CD4-positive, alpha-beta T cell treated with Interferon alpha-2 for 1 hour (primary cell): ENCODE results near the gene USP22.

Source experiments
- DNase-seq, 2 donors: peaks; one replicate each; pipeline ENCODE4 v3.0.0-alpha.2; 2020 to 2022

Gene USP22

DNA sequence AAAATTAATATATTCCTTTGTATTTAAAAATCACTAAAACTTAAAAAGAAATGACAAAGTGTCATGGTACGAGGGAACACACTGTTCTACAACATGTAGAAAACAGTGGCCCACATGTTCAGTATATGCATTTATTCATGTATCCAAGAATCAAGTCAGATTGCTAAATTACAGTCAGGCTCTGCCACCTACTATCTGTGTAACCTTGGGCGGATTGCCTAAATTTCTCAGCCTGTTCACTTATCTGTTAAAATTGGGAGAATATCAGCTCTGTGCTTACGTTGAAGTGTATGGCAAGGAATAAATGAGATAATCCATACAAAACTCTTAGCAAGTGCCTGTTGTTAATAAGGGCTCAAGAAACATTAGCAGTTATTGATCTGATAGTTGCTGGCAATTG, 3.4 kb upstream of the USP22 start:
- no peak for DNase-seq

DNA sequence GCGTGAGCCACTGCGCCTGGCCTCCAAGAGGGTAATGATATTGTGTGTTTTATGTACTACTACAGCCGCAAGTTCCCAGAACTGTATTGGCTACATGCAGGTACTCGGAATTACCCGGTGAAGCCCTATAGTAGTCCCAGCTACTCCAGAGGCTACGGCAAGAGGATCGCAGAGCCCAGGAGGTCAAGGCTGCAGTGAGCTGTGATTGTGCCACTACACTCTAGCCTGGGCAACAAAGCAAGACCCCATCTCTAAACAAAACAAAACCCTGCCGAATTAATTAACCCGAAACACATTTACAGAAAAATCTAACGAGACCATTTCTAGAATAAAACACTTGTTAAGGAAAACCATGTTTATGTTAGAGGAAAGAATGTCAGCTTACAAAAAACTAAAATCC, 2.2 kb upstream of the USP22 start:
- no peak for DNase-seq

DNA sequence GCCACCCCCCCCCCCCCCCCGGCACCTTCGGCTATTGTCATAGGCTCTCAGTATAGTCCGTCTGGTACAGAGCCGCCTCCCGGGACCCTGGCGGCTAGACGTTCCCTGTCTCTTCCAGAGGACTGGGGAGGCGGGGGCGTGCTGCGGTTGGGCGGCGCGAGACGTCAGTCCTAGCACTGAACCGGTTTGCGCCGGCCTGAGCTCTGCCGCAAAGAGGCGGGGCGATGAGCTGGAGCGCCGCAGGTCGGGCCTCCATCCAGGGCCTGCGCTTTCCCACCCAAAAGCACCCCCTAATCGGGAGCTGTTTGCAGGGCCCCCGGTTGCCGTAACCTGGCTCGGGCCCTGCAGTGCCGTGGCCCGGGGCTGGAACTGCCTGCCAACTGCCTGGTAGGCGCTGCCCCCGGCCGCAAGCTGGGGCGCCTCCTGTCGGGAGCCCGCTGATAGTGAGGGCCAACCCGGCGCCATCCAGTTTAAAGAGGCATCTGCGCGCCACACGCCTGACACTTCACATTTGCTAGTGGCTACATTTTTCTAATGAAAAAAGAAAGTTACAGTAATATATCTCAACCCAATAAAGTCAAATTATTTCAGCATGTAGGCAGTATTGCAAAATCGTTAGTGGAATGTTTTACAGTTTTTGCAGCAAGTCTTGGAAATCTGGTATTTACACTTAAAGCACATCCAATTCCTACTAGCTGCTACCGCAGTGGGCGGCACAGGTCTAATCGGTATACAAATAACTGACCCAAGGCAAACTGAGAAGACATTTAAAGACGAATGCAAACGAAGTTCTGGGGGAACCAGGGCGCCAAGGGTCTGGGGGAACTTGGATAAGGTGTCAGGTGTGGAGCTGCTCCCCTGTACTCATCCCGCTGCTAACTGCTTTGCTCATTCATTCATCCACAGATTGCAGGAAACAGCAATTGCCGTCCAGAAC, 753 bp upstream of the USP22 start:
- peak in 1 of 2 donors; percentile 95 for DNase-seq

DNA sequence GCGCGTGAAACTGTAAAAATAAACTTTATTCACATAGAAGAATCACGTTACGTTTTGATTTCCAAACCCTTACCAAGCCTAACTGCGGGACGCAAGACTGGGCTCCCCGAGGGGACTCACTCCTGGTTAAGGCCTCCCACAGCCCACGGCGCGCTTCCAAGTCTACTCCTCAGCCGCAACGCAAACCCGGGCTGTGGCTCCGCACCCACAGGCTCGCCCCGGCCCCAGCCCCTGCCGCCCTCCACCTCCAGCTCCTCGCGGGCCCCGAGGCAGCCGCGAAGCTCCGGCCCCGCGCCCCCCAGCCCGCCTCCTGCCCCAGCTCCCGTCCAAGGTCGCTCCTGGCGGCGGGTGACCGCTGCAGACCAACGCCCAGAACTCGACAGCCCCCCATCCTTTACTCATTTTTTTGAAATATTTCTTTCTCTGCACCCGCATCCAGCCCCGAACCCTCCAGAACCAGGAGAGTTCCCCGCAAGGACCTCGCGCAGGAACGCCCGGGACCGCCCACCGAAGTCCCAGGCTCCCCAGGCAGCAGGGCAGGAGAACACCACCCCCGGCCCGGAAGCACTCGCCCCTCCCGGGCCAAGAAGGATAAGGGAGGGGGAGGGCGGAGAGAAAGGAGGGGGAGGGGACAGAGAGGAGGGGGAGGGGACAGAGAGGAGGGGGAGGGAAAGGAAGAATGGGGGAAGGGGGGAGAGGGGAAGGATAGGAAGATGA, 912 bp downstream of the USP22 start:
- DNase-seq = peak; percentile 59 to 76

DNA sequence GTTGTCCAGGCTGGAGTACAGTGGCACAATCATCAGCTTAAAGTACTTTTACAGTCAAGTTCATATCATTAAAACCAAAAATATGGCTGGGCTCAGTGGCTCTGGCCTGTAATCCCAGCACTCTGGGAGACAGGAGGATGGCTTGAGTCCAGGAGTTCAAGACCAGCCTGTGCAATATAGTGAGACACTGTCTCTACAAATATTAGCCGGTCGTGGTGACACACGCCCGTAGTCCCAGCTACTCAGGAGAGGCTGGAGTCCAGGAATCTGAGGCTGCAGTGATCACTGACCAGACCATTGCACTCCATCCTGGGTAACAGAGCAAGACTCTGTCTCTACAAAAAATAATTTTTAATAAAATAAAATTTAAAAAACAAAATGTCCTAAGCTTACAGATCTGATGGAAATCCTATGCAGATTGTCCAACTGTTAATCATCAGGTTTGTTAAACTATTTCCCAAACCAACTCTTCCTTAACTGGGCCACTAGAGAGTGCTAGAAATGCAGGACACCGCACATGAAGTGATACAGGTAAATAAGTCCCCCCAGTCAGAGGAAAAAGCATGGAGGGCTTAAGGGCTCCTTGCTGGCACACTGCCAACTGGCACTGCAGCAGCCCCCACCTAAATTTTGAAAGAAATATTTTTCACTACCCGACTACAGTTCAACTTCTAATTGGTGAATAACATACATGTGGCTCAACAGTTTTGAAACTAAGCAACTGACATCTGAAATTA, 2.8 kb downstream of the USP22 start:
- DNase-seq = peak; percentile 19 to 61

DNA sequence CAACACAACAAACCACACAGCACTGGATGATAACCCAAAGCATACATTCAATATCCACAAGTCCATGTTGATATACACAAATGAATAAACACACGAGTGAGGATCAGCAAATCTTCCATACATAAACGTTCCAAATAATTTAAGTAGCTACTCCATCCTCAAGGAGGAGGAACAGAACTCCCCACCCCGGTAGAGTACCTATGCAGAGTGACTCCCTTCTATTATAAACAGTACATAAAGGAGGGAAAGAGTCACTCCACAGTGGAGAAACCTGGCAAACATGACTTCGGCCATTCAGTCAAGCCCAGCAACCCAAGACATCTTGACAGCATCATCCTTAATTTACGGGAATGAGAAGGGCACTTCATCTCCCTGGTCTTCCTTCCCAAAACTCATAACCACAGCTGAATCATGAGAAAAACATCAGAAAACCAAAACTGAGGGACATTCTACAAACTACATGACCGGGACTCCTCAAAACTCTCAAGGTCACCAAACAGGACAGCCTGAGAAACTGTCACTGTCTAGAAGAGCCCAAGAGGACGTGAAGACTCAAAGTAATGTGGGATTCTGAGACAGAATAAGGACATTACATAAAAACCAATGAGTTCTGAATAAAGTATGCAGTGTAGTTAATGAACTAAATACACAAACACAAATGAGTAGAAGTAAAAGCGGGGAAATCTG, 5.6 kb downstream of the USP22 start:
- no peak for DNase-seq

DNA sequence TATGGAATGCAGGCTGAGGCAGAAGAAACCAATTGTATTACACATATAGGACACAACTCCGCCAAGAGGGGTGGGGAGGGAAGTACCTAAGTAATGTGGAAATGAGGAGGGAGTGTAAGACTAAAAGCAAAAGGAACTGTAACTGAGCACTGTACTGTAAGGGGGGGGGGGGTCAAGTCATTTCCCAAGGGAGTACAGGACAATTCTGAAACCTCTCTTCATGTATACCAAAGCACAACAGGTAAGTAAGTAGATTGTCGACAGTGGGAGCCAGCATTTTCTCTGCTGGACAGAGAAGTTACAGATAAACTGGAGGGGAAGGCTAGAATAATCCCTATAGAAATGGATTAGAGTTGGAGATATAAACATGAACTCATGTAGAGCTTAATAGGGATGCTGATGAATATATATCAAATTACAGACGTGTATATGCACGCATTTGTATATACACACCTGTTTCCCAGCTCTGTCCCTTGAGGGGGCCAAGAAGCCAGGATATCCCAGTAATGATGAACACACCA, 6.4 kb downstream of the USP22 start:
- no peak for DNase-seq

DNA sequence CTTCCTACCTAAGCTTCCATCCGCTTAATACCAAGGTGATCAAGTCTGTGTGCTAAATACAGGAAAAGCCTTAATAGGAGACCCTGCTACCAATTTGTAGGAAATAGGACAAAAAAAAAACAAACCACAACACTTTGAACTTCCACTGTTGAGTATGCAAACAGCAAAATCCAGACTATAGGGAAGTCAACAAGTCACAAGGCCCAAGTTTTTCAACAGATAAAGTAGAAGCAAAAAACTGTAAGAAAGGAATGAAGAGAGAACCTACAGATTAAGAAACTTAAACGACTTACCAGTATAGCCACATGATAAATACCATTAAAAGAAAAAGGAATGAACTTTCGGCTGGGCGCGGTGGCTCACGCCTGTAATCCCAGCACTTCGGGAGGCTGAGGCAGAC, 7.4 kb downstream of the USP22 start:
- no peak for DNase-seq

DNA sequence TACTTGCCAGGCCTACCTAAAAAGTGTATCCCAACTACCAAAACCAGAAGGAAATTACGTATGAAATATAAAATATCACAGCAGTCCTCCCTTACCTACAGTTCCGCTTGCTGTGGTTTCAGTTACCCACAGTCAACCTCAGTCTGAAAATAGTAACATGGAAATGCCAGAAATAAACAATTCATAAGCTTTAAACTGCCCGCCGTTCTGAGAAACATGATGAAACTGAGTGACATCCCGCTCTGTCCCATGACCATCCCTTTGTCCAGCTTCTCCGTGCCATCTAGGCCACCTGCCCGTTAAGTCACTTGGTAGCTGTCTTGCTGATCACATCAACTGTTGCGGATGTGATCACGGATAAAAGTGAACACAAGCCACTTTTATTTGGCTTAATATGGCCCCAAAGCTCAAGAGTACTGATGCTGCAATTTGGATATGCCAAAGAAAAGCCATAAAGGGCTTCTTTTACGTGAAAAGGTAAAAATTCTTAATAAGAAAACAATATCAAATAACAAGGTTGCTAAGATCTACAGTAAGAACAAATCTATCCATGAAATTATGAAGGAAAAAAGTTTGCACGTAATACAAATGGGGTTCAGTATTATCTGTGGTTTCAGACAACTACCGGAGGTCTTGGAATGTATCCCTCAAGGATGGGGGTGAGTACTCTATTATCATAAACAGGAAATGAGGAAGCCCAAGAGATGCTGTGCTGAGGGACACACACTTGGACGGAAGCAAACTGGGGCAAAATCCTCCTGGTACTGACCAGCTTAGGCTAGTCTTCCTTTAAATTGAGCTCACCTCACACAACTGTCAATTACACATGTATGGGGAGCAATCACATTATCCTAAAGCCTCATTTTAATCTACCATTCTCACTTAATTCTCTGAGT, 8.2 kb downstream of the USP22 start:
- DNase-seq = peak; percentile 32 to 62

DNA sequence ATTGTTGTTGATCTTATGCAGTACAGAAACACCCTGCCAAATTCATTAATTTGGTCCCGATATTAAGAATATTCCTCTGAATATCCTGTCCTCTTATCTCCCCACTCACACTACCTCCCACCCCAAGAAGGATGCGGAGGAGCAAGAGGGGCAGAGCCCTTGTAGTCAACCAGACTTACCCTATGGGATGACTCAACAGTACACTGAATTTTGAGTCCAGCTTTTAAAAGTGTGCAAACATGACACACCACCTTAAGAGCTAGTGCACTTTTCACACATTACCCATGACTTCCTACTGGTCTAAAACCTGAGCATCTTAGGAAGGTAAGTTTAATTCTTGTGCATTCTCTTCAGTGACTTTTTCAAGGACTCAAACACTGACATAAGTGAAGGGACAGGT, 9.5 kb downstream of the USP22 start:
- DNase-seq = no peak

DNA sequence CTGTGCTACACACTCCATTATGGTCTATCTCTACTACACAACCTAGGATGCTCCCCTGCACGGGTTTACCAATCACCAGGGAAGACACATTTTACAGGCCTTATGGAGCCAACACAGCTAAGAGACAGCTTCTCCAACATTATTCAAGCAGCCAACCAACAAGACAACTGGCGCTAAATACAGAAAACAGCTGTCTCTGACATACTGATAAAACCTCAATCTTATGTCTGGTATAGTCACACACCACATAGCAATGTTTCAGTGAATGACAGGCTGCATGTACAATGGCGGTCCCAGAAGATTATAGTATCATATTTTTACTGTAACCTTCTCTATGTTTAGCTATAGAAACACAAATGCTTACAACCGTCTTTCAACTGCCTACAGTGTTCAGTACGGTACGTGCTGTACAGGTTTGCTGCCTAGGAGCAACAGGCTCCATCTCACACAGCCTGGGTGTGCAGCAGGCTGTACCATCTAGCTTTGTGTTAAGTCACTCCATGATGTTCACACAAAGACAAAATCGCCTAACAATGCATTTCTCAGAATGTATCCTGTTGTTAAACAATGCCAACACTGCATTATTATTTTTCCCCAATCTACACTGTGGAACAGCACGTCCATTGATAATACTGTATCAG, 10.9 kb downstream of the USP22 start:
- DNase-seq = no peak

DNA sequence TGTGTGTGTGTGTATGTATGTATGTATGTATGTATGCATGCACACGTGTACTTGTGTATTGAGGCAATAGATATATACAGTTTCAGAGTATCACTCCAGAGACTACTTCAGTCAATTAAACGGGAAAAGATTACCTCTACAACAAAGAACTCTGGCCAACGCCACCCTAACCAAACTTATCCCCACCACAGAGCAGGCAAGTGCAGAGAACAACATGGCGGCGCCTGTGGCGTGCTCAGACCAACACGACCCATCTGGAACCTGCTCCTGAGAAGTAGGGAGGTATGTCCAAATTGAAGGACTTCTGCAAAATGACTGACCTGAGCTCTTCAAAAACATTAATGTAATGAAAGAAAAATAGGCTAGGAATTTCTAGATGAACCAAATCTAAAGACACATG, 12.4 kb downstream of the USP22 start:
- no peak for DNase-seq

DNA sequence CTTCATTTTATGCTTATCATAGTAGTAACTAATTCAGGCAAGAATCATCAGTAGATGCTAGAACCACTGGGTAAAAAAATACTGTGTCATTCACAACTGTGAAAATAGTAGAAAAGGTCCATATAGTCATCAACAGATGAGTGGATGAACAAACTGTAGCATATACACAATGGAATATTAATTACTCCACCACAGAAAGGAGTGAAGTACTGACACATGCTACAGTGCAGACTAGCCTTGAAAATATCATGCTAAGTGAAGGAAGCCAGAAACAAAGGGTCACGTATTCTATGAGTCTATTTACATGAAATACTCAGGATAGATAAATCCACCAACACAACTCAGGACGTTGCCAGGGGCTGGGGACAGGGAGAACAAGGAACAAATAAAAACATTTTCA, 13.3 kb downstream of the USP22 start:
- no peak for DNase-seq

DNA sequence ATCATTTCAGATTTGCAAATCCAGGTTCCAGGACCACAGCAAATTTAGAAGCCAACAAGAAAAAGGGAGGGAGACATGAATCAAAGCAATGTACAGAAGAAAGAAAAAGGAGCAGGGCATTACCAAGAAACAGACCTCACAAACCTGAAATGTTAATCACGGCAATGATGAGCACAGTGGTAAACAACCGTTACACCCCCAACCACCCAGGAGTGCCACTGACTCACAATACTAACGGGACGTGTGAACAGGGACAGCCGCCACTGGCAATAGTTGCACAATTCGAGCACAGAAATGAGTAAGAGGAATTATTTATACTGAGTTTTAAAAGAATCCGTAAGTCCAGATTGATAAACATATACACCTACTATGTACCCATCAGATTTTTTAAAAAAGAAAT, 13.8 kb downstream of the USP22 start:
- DNase-seq = no peak

DNA sequence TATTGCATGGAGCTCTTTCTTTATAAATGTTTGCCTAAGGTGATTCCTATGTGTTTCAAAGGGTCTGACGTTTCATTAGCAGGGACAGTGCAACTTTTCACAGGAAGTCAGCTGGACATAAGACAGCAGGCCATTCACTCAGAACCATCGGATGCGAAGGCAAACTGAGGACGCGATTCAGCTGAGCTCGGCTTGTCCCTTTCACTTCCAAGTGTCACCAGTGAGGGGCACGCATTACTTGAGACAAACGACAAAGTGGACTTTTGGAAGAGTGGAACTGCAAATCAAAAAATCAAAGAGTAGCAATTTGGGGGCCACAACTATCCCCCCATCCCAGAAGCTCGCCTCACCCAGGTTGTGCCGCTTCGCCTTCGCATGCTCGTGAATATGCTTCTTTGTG, 14.6 kb downstream of the USP22 start:
- DNase-seq = no peak

DNA sequence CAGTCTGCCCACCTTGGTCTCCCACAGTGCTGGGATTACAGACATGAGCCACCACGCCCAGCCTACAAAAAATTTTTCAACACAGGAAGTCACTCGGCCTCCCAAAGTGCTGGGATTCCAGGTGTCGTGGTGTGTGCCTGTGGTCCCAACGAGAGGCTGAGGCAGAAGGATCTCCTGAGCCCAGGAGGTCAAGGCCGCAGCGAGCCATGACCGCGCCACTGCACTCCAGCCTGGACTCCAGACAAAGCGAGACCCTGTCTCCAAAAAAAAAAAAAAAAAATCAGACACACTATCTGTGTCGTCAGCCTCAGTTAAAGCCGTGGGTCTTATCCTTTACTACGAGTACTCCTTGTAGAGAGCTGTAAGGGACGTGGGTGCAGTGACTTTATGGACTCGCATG, 15.8 kb downstream of the USP22 start:
- DNase-seq = no peak

DNA sequence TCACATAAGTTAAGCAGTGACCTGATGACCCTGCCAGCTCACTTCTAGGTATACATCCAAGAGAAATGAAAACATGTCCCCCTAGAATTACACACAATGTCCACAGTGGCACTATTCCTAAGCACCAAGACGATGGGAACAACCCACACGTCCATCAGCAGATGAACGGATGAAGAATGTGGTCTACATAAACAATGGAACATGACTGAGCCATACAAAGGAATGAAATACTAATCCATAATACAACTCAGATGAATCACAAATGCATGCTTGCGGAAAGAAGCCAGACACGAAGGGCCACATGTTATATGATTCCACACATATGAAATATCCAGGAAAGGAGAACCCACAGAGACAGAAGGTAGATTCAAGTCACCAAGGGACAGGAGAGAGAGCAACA, 17.4 kb downstream of the USP22 start:
- DNase-seq = no peak

DNA sequence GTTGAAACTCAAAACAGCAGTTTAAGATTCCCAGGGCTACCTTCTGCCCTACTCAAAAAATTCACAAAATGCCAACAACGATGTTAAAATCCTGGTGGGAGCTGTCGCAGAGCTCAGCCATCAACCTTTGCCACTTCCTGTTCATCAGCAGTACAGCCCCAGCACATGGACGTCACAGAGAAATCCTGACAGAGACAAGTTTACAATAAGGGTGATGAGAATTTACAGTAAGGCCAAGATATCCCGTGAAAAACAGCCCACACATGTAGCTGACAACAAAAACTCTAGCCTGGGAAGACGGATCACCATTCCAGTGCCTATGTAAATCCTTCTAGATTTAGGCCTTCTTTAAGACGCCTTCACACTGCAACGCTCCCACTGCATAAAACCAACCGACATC, 18.8 kb downstream of the USP22 start:
- DNase-seq = no peak

DNA sequence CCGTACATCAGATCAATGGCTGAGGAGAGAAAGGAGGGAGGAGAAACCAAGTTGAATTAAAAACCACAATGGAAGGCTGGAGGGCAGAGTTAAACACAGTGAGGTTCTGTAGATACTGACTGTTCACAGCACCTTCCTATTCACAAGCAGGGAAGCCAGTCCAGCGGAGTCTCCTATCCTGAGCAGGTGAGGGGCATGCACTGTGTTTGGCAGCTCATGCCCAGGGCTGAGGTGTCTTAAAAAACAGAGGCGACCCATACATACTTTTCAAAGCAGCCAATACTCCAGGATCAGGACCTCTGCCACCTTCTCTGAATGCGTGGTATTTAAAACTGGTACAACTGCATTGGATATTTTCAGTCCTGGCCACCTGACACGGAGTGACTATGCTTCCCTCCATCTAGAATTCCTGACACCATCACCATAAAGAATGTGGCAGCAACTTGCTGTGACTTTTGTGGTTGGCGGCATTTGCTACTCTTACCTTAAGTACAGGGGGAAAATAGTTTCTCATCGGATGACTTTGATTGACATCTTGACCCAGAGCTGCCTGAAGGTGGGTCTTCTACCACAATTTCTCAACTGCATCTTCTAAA, 21.5 kb downstream of the USP22 start:
- DNase-seq = no peak

DNA sequence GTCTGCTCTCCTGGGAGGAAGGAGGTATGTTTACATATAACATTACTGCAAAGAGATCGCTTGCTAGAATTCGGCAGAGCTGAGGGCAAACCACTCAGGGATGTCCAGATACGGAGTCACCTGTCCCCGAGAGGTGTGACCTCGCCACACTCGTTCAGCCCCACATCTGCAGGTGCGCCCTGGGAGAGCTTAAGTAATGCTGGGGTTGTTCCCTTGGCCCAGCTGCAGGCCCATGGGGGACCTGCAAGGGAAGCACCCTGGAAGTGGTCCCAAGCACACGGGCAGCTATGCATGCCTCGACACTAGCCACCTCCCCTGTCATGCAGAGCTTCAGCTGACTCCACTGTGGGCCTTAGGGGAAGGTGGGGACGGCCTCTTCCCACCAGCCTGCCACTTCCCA, 22.2 kb downstream of the USP22 start:
- no peak for DNase-seq
